ENCODE results near the gene SYT12.
"Not testable (repeated sequence)": the region's sequence is repeated elsewhere in the genome, so short reads cannot be mapped to it uniquely, and the experiment has no call there.

DNA sequence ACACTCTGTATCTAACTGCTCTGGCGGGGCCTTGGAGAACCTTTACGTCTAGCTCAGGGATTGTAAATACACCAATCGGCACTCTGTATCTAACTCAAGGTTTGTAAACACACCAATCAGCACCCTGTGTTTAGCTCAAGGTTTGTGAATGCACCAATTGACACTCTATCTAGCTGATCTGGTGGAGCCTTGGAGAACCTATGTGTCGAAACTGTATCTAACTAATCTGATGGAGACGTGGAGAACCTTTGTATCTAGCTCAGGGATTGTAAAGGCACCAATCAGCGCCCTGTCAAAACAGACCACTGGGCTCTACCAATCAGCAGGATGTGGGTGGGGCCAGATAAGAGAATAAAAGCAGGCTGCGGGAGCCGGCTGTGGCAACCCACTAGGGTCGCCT, 33.6 kb upstream of the SYT12 start:
- TF ChIP-seq TAF1, POLR2AphosphoS5, POLR2A, SPI1 (IDR thresholded peaks at IDR 0.05; ENCODE audit: low read depth, low read length): not testable (repeated sequence)

Measured in GM12891 (cell line).